GM23248 (cell line): ENCODE measurements around the gene ADM2.

Experiments
- EZH2 ChIP-seq: fragments of 200-600 bp; sonication (generic); IDR thresholded peaks from 2 replicates; pipeline ENCODE4 v1.6.1; 2018; ENCODE audit warnings: antibody characterized with exemption, mild to moderate bottlenecking; ENCODE audit not compliant: insufficient read depth, poor library complexity, severe bottlenecking
- EZH2phosphoT487 ChIP-seq: fragments of 200-600 bp; sonication (generic); IDR thresholded peaks from 2 replicates; pipeline ENCODE4 v1.6.1; 2018; ENCODE audit warnings: antibody characterized with exemption, moderate library complexity, mild to moderate bottlenecking, low read depth; ENCODE audit not compliant: insufficient read depth

- TF ChIP-seq EZH2phosphoT487 (no peak), EZH2 (no peak)
Measured at GRCh38 chr22:50467773-50468440, 13.4 kb upstream of the ADM2 start.
